Kidney tubule cell (primary cell): ENCODE measurements around the gene BHLHA15.
"Not testable (repeated sequence)": the region's sequence is repeated elsewhere in the genome, so short reads cannot be mapped to it uniquely, and the experiment has no call there.

Experiments
- DNase-seq: peaks from one replicate; pipeline ENCODE4 v3.0.0-alpha.2; 2018; ENCODE audit warnings: low spot score

BHLHA15 gene

DNA sequence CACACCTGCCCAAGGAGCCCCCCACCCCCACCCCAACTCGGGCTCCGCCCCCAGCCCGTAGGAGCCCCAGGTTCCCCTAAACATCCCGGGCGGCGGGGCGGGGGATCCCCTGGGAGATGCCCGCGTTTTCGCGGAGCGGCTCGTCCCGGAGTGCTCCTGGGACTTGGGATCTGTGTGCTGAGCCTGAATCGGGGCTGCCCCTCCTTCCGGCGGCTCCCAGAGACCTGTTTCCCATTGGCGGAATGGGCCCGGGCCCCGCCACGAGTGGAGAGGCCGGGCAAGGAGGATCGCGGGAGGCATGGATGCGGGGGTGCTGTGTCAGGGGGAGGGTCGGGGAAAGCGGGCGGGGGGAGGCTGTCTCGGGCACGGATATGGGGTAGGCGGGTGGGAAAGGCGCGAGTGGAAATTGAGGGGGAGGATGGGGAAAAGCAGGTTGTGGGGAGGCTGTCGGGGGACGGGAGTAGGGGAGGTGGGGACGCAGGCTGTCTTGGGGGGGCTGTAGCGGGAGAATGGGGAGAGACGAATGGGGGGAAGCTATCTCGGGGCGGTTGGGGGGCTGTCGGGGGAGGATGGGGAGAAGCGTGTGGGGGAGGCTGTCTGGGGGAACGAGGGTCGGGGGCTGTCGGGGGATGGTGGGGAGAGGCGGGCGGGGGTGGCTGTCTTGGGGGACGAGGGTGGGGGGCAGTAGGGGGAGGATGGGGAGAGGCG lies 572 bp upstream of the BHLHA15 start:
- no peak for DNase-seq

- no peak for DNase-seq
Measured at GRCh38 chr7:98211676-98212531, 665 bp downstream of the BHLHA15 start.

DNA sequence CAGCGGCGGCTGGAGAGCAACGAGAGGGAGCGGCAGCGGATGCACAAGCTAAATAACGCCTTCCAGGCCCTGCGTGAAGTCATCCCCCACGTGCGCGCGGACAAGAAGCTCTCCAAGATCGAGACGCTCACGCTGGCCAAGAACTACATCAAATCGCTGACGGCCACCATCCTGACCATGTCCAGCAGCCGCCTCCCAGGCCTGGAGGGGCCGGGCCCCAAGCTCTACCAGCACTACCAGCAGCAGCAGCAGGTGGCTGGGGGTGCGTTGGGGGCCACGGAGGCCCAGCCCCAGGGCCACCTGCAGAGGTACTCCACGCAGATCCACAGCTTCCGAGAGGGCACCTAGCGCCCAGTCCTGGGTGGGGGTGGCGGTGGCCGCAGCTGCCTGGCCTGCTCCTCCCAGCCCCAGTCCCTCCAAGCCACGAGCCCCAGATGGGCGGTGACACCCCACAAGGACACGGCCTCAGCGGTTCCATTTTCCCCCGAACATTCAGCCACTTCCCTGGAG lies 1.3 kb downstream of the BHLHA15 start:
- no peak for DNase-seq

GRCh38 chr7:98213296-98213887 lies 2.2 kb downstream of the BHLHA15 start:
- DNase-seq: no peak

GRCh38 chr7:98213888-98214810 lies 2.9 kb downstream of the BHLHA15 start:
- DNase-seq: no peak

DNA sequence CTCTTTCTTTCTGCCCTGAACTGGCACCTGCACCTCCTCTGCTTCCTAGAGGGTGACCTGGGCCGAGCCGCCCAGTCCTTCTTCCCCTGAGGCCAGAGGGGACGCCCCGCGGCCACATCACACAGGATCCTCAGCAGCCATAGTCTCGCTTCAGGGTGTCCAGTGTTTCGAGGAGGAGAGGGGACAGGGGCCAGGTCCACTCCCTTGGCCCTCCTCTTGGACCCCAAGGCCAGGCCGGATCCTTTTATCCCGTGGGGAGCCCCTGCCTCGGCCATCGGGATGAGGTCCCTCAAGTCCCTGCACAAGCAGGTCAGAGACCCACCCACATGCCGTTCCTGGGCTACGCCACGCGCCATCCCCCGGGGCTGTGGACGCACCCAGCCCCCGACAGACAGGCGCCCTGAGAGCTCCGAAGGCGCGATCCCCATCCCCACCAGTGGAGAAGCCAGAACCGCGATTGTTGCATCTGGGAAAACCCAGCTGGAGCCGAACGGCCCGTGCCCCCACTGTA lies 3.6 kb downstream of the BHLHA15 start:
- no peak for DNase-seq

- DNase-seq: no peak
Measured at GRCh38 chr7:98215561-98216495, 4.6 kb downstream of the BHLHA15 start.

GRCh38 chr7:98216941-98217622 lies 5.8 kb downstream of the BHLHA15 start:
- DNase-seq: no peak

- DNase-seq: no peak
Measured at GRCh38 chr7:98217623-98218582, 6.7 kb downstream of the BHLHA15 start.

DNA sequence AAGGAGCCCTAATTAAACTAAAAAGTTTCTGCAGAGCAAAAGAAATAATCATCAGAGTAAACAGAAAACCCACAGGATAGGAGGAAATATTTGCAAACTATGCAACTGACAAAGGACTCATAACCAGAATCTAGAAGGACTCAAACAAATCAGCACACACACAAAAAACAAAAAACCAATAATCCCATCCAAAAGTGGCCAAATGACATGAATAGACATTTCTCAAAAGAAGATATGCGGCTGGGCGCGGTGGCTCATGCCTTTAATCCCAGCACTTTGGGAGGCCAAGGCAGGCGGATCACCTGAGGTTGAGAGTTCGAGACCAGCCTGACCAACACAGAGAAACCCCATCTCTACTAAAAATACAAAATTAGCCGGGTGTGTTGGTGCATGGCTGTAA lies 8.1 kb downstream of the BHLHA15 start:
- DNase-seq: not testable (repeated sequence)

DNA sequence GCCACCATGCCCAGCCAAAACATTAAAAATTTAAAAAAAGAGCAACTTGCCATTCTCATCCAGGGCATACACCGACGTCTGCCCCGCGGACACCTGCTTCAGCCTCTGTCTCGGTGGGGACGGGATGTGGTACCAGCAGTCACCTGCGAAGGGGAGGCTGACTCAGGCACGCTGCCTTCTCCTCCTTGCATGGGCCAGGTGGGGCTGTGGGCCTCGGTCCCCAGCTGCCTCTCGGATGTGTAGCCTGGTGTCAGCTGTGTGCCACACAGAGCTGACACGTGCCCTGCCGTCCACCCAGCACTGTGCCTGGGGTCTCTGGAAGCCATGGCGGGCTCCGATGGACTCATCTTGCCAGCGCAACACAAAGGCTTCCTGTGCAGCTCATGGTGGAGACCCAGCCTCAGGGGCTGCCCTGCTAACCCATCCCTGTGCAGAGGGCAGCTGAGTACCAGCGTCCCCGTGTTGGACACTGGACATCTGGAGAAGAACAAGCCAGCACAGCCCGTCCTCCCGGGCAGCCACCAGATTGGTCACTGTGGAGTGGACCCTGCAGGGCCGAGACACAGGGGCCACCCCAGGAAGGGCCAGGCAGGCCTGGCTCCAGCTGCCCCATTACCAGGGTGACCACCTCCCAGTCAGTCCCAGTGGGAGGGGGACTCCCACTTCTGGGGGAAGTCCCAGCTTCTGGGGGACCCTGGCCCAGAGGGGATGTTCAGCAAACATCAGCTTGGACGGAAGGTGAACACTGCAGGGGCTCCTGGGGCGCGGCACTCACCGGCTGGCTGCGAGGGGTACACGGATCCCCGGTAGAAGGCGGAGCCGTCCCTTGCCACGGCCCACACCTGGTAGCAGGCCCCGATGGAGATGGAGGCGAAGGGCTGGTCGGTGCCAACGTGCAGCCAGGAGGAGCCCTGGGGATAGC lies 10.6 kb downstream of the BHLHA15 start:
- no peak for DNase-seq

- no peak for DNase-seq
Measured at GRCh38 chr7:98222533-98223195, 11.4 kb downstream of the BHLHA15 start.

DNA sequence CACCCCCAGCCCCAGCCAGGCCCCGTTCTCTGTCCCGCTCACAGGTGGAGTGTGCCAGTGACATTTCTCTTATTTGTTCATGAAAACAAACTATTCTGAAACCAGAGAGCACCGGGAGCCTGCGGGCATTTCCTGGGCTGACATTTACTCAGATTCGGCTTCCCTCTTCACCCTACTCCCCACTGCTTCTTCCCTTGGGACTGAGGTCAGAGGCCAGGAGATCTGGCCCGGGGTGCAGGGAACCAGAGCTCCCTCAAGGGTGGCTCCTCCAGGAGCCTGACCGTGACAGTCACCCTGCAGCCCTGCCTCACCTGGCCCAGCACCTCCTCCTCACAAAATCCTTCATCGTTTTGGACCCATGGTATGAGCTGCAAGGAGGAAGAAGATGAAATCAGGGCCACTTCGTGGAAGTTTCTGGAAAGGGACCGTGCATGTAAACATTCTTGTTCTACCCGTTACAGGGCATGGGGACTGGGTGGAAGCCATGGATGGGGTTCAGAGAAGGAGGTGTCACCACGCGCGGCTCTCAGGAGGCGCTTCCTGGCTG lies 12.2 kb downstream of the BHLHA15 start:
- no peak for DNase-seq

DNA sequence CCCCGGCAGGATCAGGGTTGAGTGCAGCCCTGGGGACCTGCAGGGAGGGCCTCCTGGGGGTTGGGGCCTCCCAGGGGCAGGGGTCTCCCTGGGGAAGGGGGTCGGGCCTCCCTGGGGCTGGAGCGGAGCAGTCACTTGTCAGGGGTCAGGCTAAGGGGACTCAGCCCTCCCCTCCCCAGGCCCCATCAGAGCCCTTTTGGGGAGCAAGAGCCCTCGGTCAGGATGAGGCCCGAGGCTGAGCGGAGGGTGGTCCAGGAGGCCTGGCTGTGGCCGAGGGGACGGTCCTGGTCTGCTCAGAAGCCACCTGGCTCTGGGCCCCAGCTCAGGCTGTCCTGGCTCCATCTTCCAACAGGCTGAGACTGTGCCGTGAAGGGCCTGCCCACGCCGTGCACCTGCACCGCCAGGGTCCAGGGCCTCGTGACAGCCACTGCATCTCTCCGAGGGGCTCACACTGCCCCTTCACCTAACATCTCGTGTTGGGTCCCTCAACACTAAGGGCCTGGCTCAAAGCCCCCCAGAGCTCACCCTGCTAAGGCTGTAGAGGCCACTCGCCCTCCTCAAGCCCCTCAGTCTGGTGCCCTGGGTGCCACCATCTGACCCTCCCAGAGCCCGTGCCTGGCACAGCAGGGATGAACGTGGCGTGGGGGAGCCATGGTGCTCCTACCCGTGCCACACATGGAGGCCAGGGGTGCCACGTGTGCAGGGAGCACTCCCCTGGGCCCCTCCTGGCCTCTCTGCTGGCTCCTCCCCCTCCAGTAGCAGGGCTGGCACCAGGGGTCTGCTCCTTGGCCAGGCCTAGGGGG lies 12.9 kb downstream of the BHLHA15 start:
- DNase-seq: no peak

DNA sequence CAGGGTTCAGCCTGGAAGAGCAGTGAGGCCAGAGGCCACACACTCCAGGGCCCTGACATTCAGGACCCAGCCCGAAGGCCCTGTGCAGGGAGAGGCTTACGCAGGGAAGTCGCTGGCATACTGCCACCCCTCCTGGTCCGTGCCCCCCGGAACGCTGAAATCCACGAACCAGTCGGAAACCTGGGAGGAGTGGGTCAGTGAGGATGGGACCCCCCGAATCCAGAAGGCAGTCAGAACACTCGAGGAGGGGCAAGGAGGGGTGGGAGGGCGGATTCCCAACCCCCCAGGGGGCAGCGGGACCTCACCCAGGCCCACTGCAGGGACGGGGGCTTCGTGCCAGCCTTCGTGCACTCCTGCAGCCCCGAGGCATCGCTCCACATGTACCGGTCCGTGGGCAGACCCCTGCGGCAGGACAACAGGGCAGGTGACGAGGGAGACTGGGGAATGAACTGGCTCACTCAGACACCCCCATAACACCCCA lies 13.5 kb downstream of the BHLHA15 start:
- no peak for DNase-seq
